Loucy (cell line): ENCODE measurements around the gene STK38L.

Experiments used
- EZH2phosphoT487 ChIP-seq: fragments of 200-600 bp; IDR thresholded peaks from 2 replicates; pipeline ENCODE4 v1.6.1; 2018; ENCODE audit warnings: antibody characterized with exemption, mild to moderate bottlenecking, moderate library complexity, borderline replicate concordance
- TF ChIP-seq, protein P1 (sequence below): fragments of 200-600 bp; sonication (generic); conservative IDR thresholded peaks from 2 replicates; pipeline ENCODE4 v1.5.1; 2014; ENCODE audit warnings: mild to moderate bottlenecking, antibody characterized with exemption, low read length

DNA sequence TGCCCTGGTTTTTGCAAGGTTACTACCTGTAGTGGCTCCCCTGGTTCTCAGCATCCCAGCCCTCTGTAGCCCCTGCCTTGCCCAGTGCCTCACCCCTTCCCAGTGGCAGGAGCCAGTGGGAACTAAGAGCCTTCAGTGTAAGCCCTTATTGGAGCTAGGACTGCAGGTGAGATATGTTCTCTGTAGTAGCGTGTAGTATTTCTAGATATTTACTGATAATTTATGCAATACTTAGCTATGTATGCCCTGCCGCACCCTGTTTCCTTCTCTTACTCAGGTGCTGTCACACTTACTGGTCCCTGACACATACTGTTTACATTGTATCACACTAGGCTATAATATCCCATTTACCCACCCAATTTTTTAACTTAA, 92.2 kb downstream of the STK38L start:
- no peak for TF ChIP-seq EZH2phosphoT487
- TF ChIP-seq, protein P1, sequence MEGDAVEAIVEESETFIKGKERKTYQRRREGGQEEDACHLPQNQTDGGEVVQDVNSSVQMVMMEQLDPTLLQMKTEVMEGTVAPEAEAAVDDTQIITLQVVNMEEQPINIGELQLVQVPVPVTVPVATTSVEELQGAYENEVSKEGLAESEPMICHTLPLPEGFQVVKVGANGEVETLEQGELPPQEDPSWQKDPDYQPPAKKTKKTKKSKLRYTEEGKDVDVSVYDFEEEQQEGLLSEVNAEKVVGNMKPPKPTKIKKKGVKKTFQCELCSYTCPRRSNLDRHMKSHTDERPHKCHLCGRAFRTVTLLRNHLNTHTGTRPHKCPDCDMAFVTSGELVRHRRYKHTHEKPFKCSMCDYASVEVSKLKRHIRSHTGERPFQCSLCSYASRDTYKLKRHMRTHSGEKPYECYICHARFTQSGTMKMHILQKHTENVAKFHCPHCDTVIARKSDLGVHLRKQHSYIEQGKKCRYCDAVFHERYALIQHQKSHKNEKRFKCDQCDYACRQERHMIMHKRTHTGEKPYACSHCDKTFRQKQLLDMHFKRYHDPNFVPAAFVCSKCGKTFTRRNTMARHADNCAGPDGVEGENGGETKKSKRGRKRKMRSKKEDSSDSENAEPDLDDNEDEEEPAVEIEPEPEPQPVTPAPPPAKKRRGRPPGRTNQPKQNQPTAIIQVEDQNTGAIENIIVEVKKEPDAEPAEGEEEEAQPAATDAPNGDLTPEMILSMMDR = no peak
